Common myeloid progenitor, CD34-positive (primary cell): Measurements from ENCODE around the gene ZNF692.

ENCODE experiments used
- CTCF ChIA-PET: fragments of 350-600 bp; sonication (Branson Sonifier 250); formaldehyde crosslinking; loops from one replicate; lab custom pipeline; 2021; ENCODE audit warnings: antibody characterized with exemption; lab: Charles Lee
- POLR2A ChIA-PET: fragments of 350-600 bp; sonication (Branson Sonifier 250); formaldehyde crosslinking; loops from one replicate; lab custom pipeline; 2021; ENCODE audit warnings: antibody characterized with exemption; lab: Charles Lee
- DNase-seq, 3 donors: peaks; one replicate each; pipeline versions ENCODE4 v3.0.0 to v3.0.0-alpha.2; 2013
- H3K27ac ChIP-seq, 2 experiments: 1 replicate in 1 of 2; 2 replicates in 1 of 2; pipeline ENCODE4 v1.7.0; 2013; ENCODE audit warnings: inconsistent platforms in 2 of 2, low read length in 2 of 2, mild to moderate bottlenecking in 2 of 2, low read depth in 1 of 2, moderate library complexity in 1 of 2; ENCODE audit not compliant: severe bottlenecking in 2 of 2, insufficient read depth in 1 of 2, poor library complexity in 1 of 2
- H3K27me3 ChIP-seq, 5 experiments: replicated peaks in 2 of 5; 1 replicate in 3 of 5; 2 replicates in 2 of 5; pipeline versions ENCODE4 v1.6.1 to v1.7.0; 2013; ENCODE audit warnings: low read length in 4 of 5, mild to moderate bottlenecking in 2 of 5, moderate library complexity in 2 of 5, inconsistent platforms in 1 of 5; ENCODE audit not compliant: insufficient read depth in 5 of 5, control insufficient read depth in 4 of 5
- H3K36me3 ChIP-seq, 4 experiments: 1 replicate in 2 of 4; 2 replicates in 2 of 4; pipeline versions ENCODE4 v1.6.1 to v1.7.0; 2013; ENCODE audit warnings: low read length in 3 of 4, control low read depth in 1 of 4, mild to moderate bottlenecking in 1 of 4; ENCODE audit not compliant: control insufficient read depth in 4 of 4, insufficient read depth in 4 of 4
- H3K4me1 ChIP-seq, 4 experiments: 1 replicate in 3 of 4; 2 replicates in 1 of 4; pipeline versions ENCODE4 v1.6.1 to v1.7.1; 2013; ENCODE audit warnings: low read length in 3 of 4, mild to moderate bottlenecking in 3 of 4, control low read depth in 1 of 4, inconsistent platforms in 1 of 4, moderate library complexity in 1 of 4; ENCODE audit not compliant: control insufficient read depth in 4 of 4, insufficient read depth in 4 of 4; ENCODE audit errors: control extremely low read depth in 1 of 4
- H3K4me3 ChIP-seq, 7 experiments: 1 replicate in 4 of 7; 2 replicates in 3 of 7; pipeline versions ENCODE4 v1.5.1 to v1.7.0; 2013; ENCODE audit warnings: mild to moderate bottlenecking in 7 of 7, low read length in 6 of 7, moderate library complexity in 6 of 7, inconsistent platforms in 2 of 7, low read depth in 2 of 7, control low read depth in 1 of 7; ENCODE audit not compliant: insufficient read depth in 4 of 7, control insufficient read depth in 1 of 7; ENCODE audit errors: extremely low read depth in 1 of 7
- H3K9me3 ChIP-seq, 5 experiments: 1 replicate in 4 of 5; 2 replicates in 1 of 5; pipeline versions ENCODE4 v1.6.1 to v1.7.1; 2013; ENCODE audit warnings: low read length in 4 of 5, mild to moderate bottlenecking in 2 of 5, inconsistent platforms in 1 of 5, low read depth in 1 of 5, moderate library complexity in 1 of 5; ENCODE audit not compliant: control insufficient read depth in 4 of 5, insufficient read depth in 2 of 5; ENCODE audit errors: control extremely low read depth in 1 of 5
- WGBS: methylation state at CpG from one replicate; pipeline ENCODE4 v1.1.5; 2013; ENCODE audit not compliant: insufficient coverage; 5-methylcytosine and 5-hydroxymethylcytosine counted together

Gene ZNF692

GRCh38 chr1:248856176-248856575, 2.7 kb downstream of the ZNF692 start:
- peaks cover 2 to 40% (median 26%) of the 10 kb centered on the region in 4 experiments for H3K4me1 ChIP-seq
- CTCF ChIA-PET, result interaction anchor here (1.4 to 7.2 kb wide), 2 partner anchors 13 to 27 kb away, joined by 3 to 53 read pairs; no protein-coding TSS in a partner anchor
- no peaks in the 10 kb centered on the region for H3K9me3 ChIP-seq
- H3K27ac ChIP-seq, result no peak overlapping the region
- H3K36me3 ChIP-seq, result peaks cover 6 to 48% (median 21%) of the 10 kb centered on the region in 4 experiments
- no peaks in the 10 kb centered on the region for H3K27me3 ChIP-seq
- POLR2A ChIA-PET, result interaction anchor here (1.3 kb wide), 1 partner anchor 18 kb away, joined by 4 read pairs; the partner anchor contains the start of gene ZNF672
- H3K4me3 ChIP-seq, result no peak overlapping the region
- WGBS, result no CpG with 5 or more reads among the region's 1 CpG
- DNase-seq, result no peak

GRCh38 chr1:248855580-248855979, 3.3 kb downstream of the ZNF692 start:
- no peak overlapping the region for H3K27ac ChIP-seq
- peaks cover 6 to 53% (median 25%) of the 10 kb centered on the region in 4 experiments for H3K36me3 ChIP-seq
- CTCF ChIA-PET, result interaction anchor here (7.2 kb wide), 1 partner anchor 12 kb away, joined by 53 read pairs; no protein-coding TSS in a partner anchor
- no peak overlapping the region for H3K4me3 ChIP-seq
- no peaks in the 10 kb centered on the region for H3K27me3 ChIP-seq
- POLR2A ChIA-PET, result no interaction called here
- H3K4me1 ChIP-seq, result peaks cover 2 to 40% (median 26%) of the 10 kb centered on the region in 4 experiments
- no peaks in the 10 kb centered on the region for H3K9me3 ChIP-seq
- no peak for DNase-seq
- WGBS, result 98% methylated on average over 5 of the region's 6 CpGs

GRCh38 chr1:248853663-248854375, 5.1 kb downstream of the ZNF692 start:
- peak overlapping the region in 1 of 2 experiments; percentile 29 for H3K27ac ChIP-seq
- H3K4me3 ChIP-seq, result no peak overlapping the region
- DNase-seq, result no peak
- H3K4me1 ChIP-seq, result peaks cover 0 to 29% (median 17%) of the 10 kb centered on the region in 4 experiments
- POLR2A ChIA-PET, result no interaction called here
- CTCF ChIA-PET, result interaction anchor here (7.2 kb wide), 1 partner anchor 10 kb away, joined by 53 read pairs; no protein-coding TSS in a partner anchor
- 93% methylated on average over 6 of the region's 8 CpGs for WGBS
- no peaks in the 10 kb centered on the region for H3K9me3 ChIP-seq
- H3K27me3 ChIP-seq, result no peaks in the 10 kb centered on the region
- H3K36me3 ChIP-seq, result peaks cover 8 to 71% (median 41%) of the 10 kb centered on the region in 4 experiments

- Histone ChIP-seq H3K27ac (no peak overlapping the region), H3K4me1 (peaks cover 0 to 21% (median 8%) of the 10 kb centered on the region in 4 experiments), H3K27me3 (no peaks in the 10 kb centered on the region), H3K4me3 (no peak overlapping the region), H3K9me3 (no peaks in the 10 kb centered on the region), H3K36me3 (peaks cover 8 to 81% (median 49%) of the 10 kb centered on the region in 4 experiments)
- DNase-seq, result no peak
- POLR2A ChIA-PET, result no interaction called here
- WGBS, result 96% methylated on average over 4 of the region's 7 CpGs
- CTCF ChIA-PET, result no interaction called here
Observed at GRCh38 chr1:248852481-248853405, 6.1 kb downstream of the ZNF692 start.

- H3K36me3 ChIP-seq, result peaks cover 10 to 95% (median 60%) of the 10 kb centered on the region in 4 experiments
- WGBS, result 100% methylated on average over 1 of the region's 2 CpGs
- no peaks in the 10 kb centered on the region for H3K27me3 ChIP-seq
- no peak overlapping the region for H3K4me3 ChIP-seq
- peaks cover 0 to 9% (median 0%) of the 10 kb centered on the region in 4 experiments for H3K4me1 ChIP-seq
- H3K27ac ChIP-seq, result no peak overlapping the region
- ChIA-PET CTCF (interaction anchor here (2.1 kb wide), 1 partner anchor 10 kb away, joined by 8 read pairs; no protein-coding TSS in a partner anchor), POLR2A (no interaction called here)
- DNase-seq, result no peak
- H3K9me3 ChIP-seq, result no peaks in the 10 kb centered on the region
Observed at GRCh38 chr1:248851390-248851789, 7.5 kb downstream of the ZNF692 start.

GRCh38 chr1:248850536-248851251, 8.2 kb downstream of the ZNF692 start:
- ChIA-PET POLR2A (no interaction called here), CTCF (interaction anchor here (2.1 kb wide), 1 partner anchor 9 kb away, joined by 8 read pairs; no protein-coding TSS in a partner anchor)
- 94% methylated on average over 8 of the region's 10 CpGs for WGBS
- DNase-seq, result no peak
- H3K4me1 ChIP-seq, result peaks cover 0 to 9% (median 0%) of the 10 kb centered on the region in 4 experiments
- H3K36me3 ChIP-seq, result peaks cover 10 to 97% (median 65%) of the 10 kb centered on the region in 4 experiments
- no peak overlapping the region for H3K4me3 ChIP-seq
- no peaks in the 10 kb centered on the region for H3K27me3 ChIP-seq
- H3K9me3 ChIP-seq, result no peaks in the 10 kb centered on the region
- no peak overlapping the region for H3K27ac ChIP-seq
